ENCODE measurements around the gene AJAP1.

The AJAP1 gene

GRCh38 chr1:4781646-4782045 lies 127.2 kb downstream of the AJAP1 start:
- no peak for DNase-seq

- no peak for DNase-seq
Observed at GRCh38 chr1:4784761-4785160, 130.4 kb downstream of the AJAP1 start.

- no peak for DNase-seq
Observed at GRCh38 chr1:4786055-4786454, 131.6 kb downstream of the AJAP1 start.

- DNase-seq, result no peak
Observed at GRCh38 chr1:4787551-4787950, 133.1 kb downstream of the AJAP1 start.

- no peak for DNase-seq
Observed at GRCh38 chr1:4792565-4792964, 138.2 kb downstream of the AJAP1 start.

- DNase-seq, result no peak
Observed at GRCh38 chr1:4794020-4794780, 139.8 kb downstream of the AJAP1 start.

GRCh38 chr1:4796161-4797015 lies 142.0 kb downstream of the AJAP1 start:
- DNase-seq, result no peak

GRCh38 chr1:4797016-4797410 lies 142.6 kb downstream of the AJAP1 start:
- DNase-seq, result no peak

GRCh38 chr1:4797429-4797828 lies 143.0 kb downstream of the AJAP1 start:
- DNase-seq, result no peak

GRCh38 chr1:4801192-4801924 lies 146.9 kb downstream of the AJAP1 start:
- no peak for DNase-seq

GRCh38 chr1:4802024-4802423 lies 147.6 kb downstream of the AJAP1 start:
- no peak for DNase-seq

- DNase-seq, result no peak
Observed at GRCh38 chr1:4803335-4803734, 148.9 kb downstream of the AJAP1 start.

- no peak for DNase-seq
Observed at GRCh38 chr1:4805987-4806386, 151.6 kb downstream of the AJAP1 start.

- DNase-seq, result no peak
Observed at GRCh38 chr1:4820543-4820942, 166.1 kb downstream of the AJAP1 start.

- no peak for DNase-seq
Observed at GRCh38 chr1:4825800-4826450, 171.5 kb downstream of the AJAP1 start.

- DNase-seq, result no peak
Observed at GRCh38 chr1:4830707-4831106, 176.3 kb downstream of the AJAP1 start.

GRCh38 chr1:4836574-4836973 lies 182.2 kb downstream of the AJAP1 start:
- DNase-seq, result no peak

GRCh38 chr1:4837031-4837600 lies 182.7 kb downstream of the AJAP1 start:
- DNase-seq, result no peak

- no peak for DNase-seq
Observed at GRCh38 chr1:4837752-4838151, 183.3 kb downstream of the AJAP1 start.

- DNase-seq, result no peak
Observed at GRCh38 chr1:4838231-4838630, 183.8 kb downstream of the AJAP1 start.
